ENCODE measurements around the gene RFX7. TPM values are rescaled to one million over a fixed set of nuclear protein-coding genes. Genes with fewer than 3 reads are reported as not detected.

The RFX7 gene
- total RNA-seq, 1 donor = 7.6 TPM

DNA sequence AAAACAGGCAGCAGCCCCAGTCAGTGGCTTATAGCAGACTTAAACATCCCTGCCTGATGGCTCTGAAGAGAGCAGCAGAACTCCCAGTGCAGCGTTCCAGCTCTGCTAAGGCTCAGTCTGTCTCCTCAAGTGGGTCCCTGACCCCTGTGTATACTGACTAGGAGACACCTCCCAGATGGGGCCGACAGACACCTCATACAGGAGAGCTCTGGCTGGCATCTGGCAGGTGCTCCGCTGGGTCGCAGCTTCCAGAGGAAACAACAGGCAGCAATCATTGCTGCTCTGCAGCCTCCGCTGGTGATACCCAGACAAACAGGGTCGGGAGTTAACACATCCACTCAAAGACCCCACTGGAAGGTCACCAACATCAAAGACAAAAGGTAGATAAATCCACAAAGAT, 93.5 kb downstream of the RFX7 start:
- TF ChIP-seq, protein P1, sequence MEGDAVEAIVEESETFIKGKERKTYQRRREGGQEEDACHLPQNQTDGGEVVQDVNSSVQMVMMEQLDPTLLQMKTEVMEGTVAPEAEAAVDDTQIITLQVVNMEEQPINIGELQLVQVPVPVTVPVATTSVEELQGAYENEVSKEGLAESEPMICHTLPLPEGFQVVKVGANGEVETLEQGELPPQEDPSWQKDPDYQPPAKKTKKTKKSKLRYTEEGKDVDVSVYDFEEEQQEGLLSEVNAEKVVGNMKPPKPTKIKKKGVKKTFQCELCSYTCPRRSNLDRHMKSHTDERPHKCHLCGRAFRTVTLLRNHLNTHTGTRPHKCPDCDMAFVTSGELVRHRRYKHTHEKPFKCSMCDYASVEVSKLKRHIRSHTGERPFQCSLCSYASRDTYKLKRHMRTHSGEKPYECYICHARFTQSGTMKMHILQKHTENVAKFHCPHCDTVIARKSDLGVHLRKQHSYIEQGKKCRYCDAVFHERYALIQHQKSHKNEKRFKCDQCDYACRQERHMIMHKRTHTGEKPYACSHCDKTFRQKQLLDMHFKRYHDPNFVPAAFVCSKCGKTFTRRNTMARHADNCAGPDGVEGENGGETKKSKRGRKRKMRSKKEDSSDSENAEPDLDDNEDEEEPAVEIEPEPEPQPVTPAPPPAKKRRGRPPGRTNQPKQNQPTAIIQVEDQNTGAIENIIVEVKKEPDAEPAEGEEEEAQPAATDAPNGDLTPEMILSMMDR (IDR thresholded peaks at IDR 0.05; ENCODE audit: extremely low read depth, low read depth, low read length) = no peak
- Histone ChIP-seq H3K27me3 (ENCODE audit: insufficient read depth, low read length) (no peaks in the 10 kb centered on the region), H3K4me1 (ENCODE audit: insufficient read depth, low read length) (peaks cover 2% of the 10 kb centered on the region), H2AFZ (ENCODE audit: low read length) (no peak overlapping the region), H3K4me3 (ENCODE audit: insufficient read depth, low read length) (no peak overlapping the region), H3K27ac (ENCODE audit: low read depth, low read length) (no peak overlapping the region), H3K9me3 (ENCODE audit: low read depth, low read length) (no peaks in the 10 kb centered on the region), H3K36me3 (ENCODE audit: insufficient read depth, low read length) (no peaks in the 10 kb centered on the region), H4K20me1 (ENCODE audit: insufficient read depth, low read length) (peaks cover 28% of the 10 kb centered on the region), H3K79me2 (ENCODE audit: insufficient read depth, low read length) (peaks cover 70% of the 10 kb centered on the region), H3K4me2 (ENCODE audit: insufficient read depth, low read length) (no peak overlapping the region)
- no peak for DNase-seq (ENCODE audit: insufficient read length, low spot score, missing footprints)

DNA sequence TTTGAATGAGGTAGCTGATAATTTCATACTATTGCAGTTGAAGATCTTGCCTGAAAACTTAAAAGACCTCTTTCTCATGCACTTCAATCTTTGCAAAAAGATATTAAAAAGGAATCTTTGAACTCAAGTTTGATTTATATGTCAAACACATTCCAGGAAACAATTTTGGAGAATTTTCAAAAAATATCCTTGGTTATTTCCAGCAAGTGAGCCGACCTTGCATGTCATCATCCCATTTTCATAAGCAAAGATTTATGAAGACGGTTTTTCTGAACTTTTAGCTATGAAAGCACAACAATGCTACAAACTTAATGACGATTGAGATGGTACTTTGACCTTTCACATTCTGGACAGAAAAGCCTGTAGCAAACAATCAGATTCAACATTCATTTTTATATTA, 95.6 kb downstream of the RFX7 start:
- Histone ChIP-seq H3K36me3 (ENCODE audit: insufficient read depth, low read length) (no peaks in the 10 kb centered on the region), H3K27me3 (ENCODE audit: insufficient read depth, low read length) (no peaks in the 10 kb centered on the region), H3K4me1 (ENCODE audit: insufficient read depth, low read length) (peaks cover 2% of the 10 kb centered on the region), H3K4me2 (ENCODE audit: insufficient read depth, low read length) (no peak overlapping the region), H3K4me3 (ENCODE audit: insufficient read depth, low read length) (no peak overlapping the region), H2AFZ (ENCODE audit: low read length) (no peak overlapping the region), H3K27ac (ENCODE audit: low read depth, low read length) (no peak overlapping the region), H3K79me2 (ENCODE audit: insufficient read depth, low read length) (peaks cover 64% of the 10 kb centered on the region), H3K9me3 (ENCODE audit: low read depth, low read length) (no peaks in the 10 kb centered on the region), H4K20me1 (ENCODE audit: insufficient read depth, low read length) (peaks cover 25% of the 10 kb centered on the region)
- no peak for DNase-seq (ENCODE audit: insufficient read length, low spot score, missing footprints)
- TF ChIP-seq, protein P1 (IDR thresholded peaks at IDR 0.05; ENCODE audit: extremely low read depth, low read depth, low read length) = no peak

DNA sequence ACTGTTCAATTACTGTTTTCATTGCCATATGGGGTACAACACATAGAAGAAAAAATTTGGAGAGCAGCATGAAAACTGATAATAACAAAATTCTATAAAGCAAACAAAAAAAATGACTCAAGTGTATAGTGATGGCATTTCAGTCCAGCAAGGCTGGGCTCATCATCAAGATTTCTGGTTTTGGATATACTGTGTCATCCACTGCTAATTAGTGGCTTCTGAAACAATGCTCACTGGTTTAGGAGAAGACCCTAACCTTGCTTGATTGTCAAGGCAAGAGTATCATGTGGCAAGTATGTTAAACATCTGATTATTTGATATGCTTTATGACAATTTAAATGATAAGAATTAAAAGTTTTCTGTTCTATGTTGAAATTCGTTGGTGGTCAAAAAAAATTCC, 96.9 kb downstream of the RFX7 start:
- H3K4me1 ChIP-seq (ENCODE audit: insufficient read depth, low read length) = peaks cover 2% of the 10 kb centered on the region
- H3K36me3 ChIP-seq (ENCODE audit: insufficient read depth, low read length) = peaks cover 8% of the 10 kb centered on the region
- H4K20me1 ChIP-seq (ENCODE audit: insufficient read depth, low read length) = peaks cover 25% of the 10 kb centered on the region
- no peak for DNase-seq (ENCODE audit: insufficient read length, low spot score, missing footprints)
- H3K27ac ChIP-seq (ENCODE audit: low read depth, low read length) = no peak overlapping the region
- TF ChIP-seq, protein P1 (IDR thresholded peaks at IDR 0.05; ENCODE audit: extremely low read depth, low read depth, low read length) = no peak
- no peaks in the 10 kb centered on the region for H3K27me3 ChIP-seq (ENCODE audit: insufficient read depth, low read length)
- H3K9me3 ChIP-seq (ENCODE audit: low read depth, low read length) = no peaks in the 10 kb centered on the region
- H3K4me2 ChIP-seq (ENCODE audit: insufficient read depth, low read length) = no peak overlapping the region
- H3K79me2 ChIP-seq (ENCODE audit: insufficient read depth, low read length) = peaks cover 56% of the 10 kb centered on the region
- no peak overlapping the region for H3K4me3 ChIP-seq (ENCODE audit: insufficient read depth, low read length)
- no peak overlapping the region for H2AFZ ChIP-seq (ENCODE audit: low read length)

DNA sequence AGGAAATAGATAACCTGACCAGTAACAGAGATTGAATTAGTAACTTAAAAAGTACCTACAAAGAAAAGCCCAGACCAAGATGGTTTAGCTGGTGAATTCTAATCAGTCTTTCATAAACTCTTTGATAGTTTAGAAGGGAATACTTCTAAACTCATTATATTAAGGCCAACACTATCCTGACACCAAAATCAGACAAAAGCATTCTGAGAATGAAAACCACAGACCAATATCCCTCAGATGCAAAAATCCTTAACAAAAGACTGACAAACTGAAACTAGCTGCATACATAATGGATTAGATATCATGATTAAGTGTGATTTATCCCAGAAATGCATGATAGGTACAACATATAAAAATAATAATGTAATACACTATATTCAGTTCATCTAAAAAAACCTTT, 115.6 kb downstream of the RFX7 start:
- Histone ChIP-seq H3K4me2 (ENCODE audit: insufficient read depth, low read length) (no peak overlapping the region), H3K9me3 (ENCODE audit: low read depth, low read length) (peaks cover 6% of the 10 kb centered on the region), H4K20me1 (ENCODE audit: insufficient read depth, low read length) (no peaks in the 10 kb centered on the region), H2AFZ (ENCODE audit: low read length) (no peak overlapping the region), H3K4me1 (ENCODE audit: insufficient read depth, low read length) (no peaks in the 10 kb centered on the region), H3K4me3 (ENCODE audit: insufficient read depth, low read length) (no peak overlapping the region), H3K36me3 (ENCODE audit: insufficient read depth, low read length) (peaks cover 8% of the 10 kb centered on the region), H3K79me2 (ENCODE audit: insufficient read depth, low read length) (no peaks in the 10 kb centered on the region), H3K27ac (ENCODE audit: low read depth, low read length) (no peak overlapping the region), H3K27me3 (ENCODE audit: insufficient read depth, low read length) (no peaks in the 10 kb centered on the region)
- TF ChIP-seq, protein P1 (IDR thresholded peaks at IDR 0.05; ENCODE audit: extremely low read depth, low read depth, low read length) = no peak
- DNase-seq (ENCODE audit: insufficient read length, low spot score, missing footprints) = no peak
